Hippocampal formation (tissue), 2 donors: ENCODE results near the gene RALB.
"Not testable (repeated sequence)": the region's sequence is repeated elsewhere in the genome, so short reads cannot be mapped to it uniquely, and the experiment has no call there.

Source experiments
- DNase-seq, 2 donors: peaks; one replicate each; lab custom pipeline; 2025; lab: John Stamatoyannopoulos, UW

Gene RALB

GRCh38 chr2:120315367-120316033 is 62.8 kb downstream of the RALB start:
- DNase-seq, result no peak

- DNase-seq, result no peak
Measured at GRCh38 chr2:120316071-120316470, 63.4 kb downstream of the RALB start.

- no peak for DNase-seq
Measured at GRCh38 chr2:120316528-120317179, 64.0 kb downstream of the RALB start.

DNA sequence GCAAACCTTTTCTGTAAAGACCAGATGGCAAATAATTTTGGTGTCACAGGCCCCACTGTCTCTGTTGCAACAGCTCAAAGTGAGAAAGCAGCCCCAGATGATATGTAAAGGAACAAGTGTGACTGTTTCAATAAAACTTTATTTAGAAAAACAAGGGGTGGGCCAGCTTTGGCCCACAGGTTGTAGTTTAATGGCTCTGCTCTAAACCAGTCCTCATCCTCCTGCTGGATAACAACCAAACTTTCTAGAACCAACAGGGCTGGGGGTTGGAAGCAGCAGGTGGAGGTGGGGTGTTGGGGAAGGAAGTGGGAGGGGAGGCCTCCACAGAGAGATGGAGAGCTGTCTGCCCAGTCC is 64.5 kb downstream of the RALB start:
- DNase-seq, result no peak

- DNase-seq, result no peak
Measured at GRCh38 chr2:120317916-120318315, 65.3 kb downstream of the RALB start.

DNA sequence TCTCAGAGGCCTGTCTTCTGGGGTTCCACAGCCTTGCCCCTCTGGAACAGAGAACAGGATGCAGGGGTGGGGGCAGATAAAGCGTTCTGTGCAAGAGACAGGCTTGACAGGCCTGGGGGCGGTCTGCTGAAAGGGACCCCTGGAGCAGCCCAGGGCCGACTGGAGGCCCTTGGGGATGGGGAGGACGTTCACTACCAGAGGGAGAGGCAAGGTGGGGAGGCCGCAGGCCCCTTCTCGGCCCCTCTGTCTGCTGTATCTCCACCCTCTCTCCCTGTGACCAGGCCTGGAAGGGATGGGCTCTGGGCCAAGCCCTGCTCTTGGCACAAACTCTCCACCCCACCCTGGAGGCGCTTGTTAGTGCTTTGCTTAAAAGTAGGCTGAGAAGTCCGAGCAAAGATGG is 66.0 kb downstream of the RALB start:
- DNase-seq, result no peak

GRCh38 chr2:120319123-120319522 is 66.5 kb downstream of the RALB start:
- DNase-seq, result no peak

DNA sequence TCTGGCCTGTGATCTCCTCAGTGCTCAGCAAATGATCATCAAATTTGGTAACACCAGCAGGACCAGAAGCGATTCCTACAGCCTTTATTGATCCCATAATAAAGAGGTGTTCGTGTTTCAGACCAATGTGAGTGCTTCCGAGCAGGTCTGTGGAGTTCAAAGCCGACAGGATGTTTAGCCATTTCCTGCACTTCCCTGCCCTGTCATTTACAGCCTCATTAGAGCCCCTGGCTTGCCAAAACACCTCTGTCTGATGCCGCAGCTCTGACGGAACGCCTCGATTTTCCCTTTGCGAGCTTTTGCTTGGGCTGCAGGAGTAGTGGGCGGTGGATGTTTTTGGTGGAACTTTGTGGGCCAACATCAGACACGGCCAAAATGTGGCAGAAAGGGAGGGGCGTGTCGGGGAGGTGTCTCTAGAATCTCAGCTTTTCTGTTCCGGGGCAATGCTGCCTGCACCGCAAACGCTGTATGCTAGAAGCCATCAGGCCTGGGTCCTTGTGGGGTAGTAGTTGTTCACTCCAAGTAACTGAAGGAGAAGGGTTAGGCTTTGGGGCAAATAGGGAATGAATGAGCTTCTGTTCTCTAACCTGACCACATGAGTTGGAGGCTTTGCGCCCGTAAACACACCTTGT is 67.2 kb downstream of the RALB start:
- no peak for DNase-seq

GRCh38 chr2:120320318-120320851 is 67.7 kb downstream of the RALB start:
- no peak for DNase-seq

DNA sequence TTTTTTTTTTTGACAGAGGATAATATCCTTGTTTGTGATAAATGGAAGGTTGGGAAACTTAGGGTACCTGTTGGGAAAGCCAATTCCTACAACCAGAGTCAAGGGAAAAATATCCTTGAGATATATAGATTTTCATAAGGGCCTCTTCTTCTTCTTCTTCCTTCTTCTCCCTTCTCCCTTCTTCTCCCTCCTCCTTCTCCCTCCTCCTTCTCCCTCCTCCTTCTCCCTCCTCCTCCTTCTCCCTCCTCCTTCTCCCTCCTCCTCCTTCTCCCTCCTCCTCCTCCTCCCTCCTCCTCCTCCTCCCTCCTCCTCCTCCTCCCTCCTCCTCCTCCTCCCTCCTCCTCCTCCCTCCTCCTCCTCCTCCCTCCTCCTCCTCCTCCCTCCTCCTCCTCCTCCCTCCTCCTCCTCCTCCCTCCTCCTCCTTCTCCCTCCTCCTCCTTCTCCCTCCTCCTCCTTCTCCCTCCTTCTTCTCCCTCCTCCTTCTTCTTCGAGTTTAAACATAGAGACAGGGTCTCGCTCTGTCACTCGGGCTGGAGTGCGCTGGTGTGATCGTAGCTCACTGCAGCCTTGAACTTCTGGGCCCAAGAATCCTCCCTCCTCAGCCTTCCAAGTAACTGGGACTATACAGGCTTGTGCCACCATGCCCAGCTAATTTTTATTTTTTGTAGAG is 68.4 kb downstream of the RALB start:
- DNase-seq, result not testable (repeated sequence)

DNA sequence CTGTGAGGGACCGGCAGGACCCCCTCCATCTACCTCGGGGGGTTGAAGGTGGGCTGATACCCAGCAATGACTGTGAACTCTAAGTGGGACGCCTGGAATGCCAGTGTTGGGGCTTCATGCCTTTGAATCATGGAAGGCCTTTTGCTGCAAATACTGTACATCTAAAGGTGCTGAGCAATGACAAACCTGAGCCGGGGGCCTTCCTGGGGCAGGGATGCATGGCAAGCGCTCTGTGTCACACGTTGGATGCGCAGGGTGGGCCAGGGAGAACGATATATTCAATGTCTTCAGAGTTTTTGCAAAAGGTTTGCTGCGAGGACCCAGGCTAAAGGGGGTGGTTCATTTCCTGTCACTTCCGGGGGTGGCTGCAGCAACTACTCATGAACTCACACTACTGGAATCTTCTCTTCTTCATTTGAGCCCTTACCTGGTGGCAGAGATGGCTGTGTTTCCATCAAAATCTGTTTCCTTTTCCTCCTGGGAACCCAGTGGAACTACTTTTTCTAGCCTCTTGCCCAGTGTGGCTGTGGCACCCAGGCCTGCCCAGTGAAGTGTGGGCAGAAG is 69.2 kb downstream of the RALB start:
- DNase-seq, result no peak

DNA sequence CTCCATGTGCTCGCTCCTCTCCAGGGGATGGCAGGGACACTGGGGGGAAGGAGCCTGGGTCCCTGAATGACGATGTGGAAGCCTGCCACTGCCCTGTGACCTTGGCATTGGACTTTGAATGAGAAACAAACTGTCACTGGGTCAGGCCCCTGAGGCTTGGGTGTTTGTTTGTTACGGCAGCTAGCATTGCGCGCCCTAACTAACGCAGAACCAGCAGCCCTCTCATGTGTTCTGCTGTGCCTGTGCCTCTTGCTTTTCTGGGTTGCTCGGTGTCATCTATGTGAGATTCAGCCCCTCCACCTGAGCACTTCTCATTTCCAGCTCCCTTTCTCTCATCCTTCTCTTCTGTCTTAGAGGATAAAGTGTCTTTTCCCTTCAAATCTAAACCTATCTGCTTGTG is 69.7 kb downstream of the RALB start:
- DNase-seq, result no peak

DNA sequence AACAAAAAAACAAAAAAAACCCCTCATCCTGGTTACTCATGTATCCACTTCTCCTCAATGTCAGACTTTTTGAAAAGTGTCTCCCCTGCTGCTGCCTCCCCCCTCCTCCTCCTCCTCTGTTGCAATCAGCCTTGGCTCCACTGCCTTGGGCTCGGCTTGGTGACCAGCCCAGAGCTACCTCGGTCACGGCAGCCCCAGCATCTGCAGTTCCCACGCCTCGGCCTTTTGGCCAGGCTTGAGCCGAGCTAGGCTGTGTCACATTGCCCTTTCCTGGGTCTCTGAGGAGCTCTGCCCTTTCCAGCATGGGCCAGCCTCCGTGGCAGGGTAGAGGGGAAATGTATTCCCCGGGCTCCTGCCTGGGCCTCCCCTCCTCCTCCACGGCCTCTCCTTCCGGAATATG is 70.6 kb downstream of the RALB start:
- DNase-seq, result no peak

DNA sequence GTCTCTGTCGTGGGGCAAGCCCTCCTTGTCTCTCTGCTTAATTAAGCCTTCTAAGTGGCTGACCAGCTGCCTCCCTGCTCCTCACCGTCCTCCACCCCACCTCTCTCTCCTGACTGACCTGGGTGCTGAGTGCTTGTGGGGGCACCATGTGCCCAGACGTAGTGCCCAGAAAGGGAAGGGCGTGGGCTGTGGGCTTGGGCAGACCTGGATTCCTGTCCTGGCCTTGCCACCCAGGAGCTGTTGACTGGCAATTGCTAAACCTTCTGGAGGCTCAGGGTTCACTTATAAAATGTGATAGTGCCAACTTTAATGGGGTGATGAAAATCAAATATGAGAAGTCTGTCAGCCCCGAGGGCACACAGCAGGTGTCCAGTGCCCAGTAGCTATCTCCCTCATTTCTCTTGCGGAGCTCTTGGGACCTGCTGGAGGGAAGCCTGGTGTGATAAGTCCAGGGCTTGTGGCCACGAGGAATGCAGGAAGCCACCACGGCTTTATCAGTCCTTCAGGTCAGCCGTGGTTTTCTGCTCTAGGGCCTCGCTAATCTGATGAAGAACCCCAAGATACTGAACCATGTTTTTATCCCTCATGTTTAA is 71.3 kb downstream of the RALB start:
- DNase-seq, result no peak

- DNase-seq, result no peak
Measured at GRCh38 chr2:120324933-120325332, 72.3 kb downstream of the RALB start.

- DNase-seq, result no peak
Measured at GRCh38 chr2:120326066-120326465, 73.4 kb downstream of the RALB start.

DNA sequence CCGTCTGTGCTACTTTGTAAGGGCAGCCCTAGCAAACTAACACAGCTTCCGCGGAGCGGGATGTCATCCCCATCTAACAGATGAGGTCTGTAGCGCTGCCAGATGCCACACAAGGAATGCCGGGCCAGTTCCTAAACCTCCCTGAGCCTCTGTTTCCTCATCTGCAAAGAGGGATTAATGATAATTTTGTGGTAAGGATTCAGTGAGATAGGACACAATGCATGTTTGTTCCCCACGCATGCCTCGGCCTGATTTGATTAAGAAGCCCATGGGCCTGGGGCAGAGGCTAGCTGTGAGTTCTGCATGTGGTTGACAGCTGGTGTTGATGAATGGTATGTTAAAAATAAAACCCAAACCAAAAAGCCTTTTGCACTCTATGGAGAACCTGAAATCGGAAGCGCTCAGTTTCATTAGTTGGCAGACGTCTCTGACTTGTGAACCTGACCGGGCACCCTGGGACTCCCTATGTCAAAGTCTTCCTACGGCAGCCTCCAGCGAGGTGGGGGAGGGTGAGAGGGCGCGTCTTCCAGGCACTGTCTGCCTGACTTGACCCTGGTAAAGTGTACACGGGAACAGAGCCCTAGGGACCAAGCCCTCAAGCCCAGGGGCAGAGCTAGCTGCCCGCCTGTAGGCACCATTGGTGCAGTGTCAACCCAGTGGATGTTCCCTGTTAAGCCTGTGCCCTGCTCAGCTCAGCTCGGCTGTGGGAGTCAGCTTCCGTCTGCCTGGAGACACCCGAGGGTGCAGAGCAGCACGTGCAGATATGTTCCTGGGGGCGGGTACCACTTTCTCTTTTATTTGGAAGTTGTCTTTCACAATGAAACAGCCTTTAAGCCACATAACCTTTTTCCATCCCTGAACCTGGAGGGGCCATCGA is 78.5 kb downstream of the RALB start:
- no peak for DNase-seq

DNA sequence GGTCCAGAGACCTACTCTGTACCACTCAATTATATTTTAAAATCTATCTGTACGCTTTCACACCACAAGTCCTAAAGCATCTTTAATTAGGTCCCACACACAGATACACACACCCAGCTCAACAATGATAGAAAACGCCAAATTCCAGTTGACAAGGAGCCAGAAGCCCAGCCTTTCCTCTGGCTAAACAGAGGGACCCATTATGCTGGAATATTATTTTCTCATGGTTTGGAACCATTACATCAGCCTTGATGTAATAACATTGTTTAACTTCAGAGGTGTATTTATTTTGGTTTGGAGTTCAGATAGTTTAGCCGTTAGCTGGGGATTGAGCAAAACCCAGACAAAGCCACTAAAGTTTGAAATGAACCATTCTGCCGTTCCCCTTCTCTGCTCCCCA is 79.3 kb downstream of the RALB start:
- DNase-seq, result no peak

GRCh38 chr2:120332384-120332783 is 79.7 kb downstream of the RALB start:
- no peak for DNase-seq

DNA sequence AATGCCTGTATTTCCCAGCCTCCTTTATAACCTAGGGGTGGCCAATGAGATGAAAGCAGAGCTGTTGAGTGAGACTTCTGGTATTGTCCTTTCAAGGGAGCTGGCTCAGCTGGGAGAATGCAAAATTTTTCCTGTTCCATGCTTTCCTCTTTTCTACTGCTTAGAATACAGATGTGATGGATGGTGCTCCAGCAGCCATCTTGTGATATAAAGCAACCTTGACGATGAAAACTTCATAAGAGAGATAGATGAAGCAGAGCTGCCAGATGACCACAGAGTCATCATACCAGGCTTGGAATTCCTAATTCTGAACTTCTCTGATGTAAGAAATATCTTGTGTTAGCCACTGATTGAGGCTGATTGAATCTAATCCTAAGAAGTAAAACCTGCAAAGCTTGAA is 81.4 kb downstream of the RALB start:
- DNase-seq, result no peak

DNA sequence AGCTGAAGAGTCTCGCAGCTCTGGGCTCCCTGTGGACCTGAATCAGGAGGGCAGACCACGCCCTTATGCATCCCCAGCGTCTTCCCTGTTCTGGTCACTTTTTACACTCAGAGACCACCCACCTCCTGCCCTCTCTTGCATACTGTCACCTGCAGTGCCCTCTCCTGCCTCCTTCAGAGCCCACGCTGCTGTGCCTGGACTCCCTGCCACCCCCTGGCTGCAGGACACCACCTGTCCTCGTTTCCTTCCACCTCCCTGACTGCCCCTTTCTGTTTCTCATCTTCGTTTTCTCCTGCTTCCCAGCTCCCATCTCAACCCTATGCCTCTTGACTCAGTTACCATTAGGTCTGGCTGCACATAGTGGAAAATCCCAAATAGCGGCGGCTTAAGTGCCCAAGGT is 84.1 kb downstream of the RALB start:
- no peak for DNase-seq
